DND-41 (cell line): ENCODE measurements around the gene ALPL.
"Not testable (repeated sequence)": the region's sequence is repeated elsewhere in the genome, so short reads cannot be mapped to it uniquely, and the experiment has no call there.

Experiments
- ATAC-seq: fragments of 200-7000 bp; cut with Tn5 transposase; 3 replicates; pipeline ENCODE4 v1.9.1; 2021; ENCODE audit warnings: low read depth; ENCODE audit not compliant: insufficient read depth
- DNase-seq: peaks from one replicate; pipeline ENCODE4 v3.0.0-alpha.2; 2020
- H2AFZ ChIP-seq: 2 replicates; pipeline ENCODE4 v1.6.0; 2012; ENCODE audit warnings: low read depth, low read length
- H3K27ac ChIP-seq: 2 replicates; pipeline ENCODE4 v1.5.1; 2012; ENCODE audit warnings: low read length, inconsistent platforms
- H3K27me3 ChIP-seq: fragments of 200-600 bp; sonication (generic); 2 replicates; pipeline ENCODE4 v1.6.0; 2012; ENCODE audit warnings: low read length, mild to moderate bottlenecking, inconsistent platforms; ENCODE audit not compliant: insufficient read depth, poor library complexity
- H3K36me3 ChIP-seq: 2 replicates; pipeline ENCODE4 v1.5.1; 2012; ENCODE audit warnings: low read length, inconsistent platforms; ENCODE audit not compliant: insufficient read depth
- H3K4me1 ChIP-seq: 2 replicates; pipeline ENCODE4 v1.5.1; 2012; ENCODE audit warnings: mild to moderate bottlenecking, low read length; ENCODE audit not compliant: insufficient read depth
- H3K4me2 ChIP-seq: 2 replicates; pipeline ENCODE4 v1.6.0; 2012; ENCODE audit warnings: mild to moderate bottlenecking, moderate library complexity, low read length, inconsistent platforms; ENCODE audit not compliant: insufficient read depth
- H3K4me3 ChIP-seq, 2 experiments: fragments of 200-600 bp in 1 of 2; shearing (Covaris generic) in 1 of 2; 2 replicates each; pipeline ENCODE4 v1.5.1; 2012 to 2016; ENCODE audit warnings: inconsistent platforms in 2 of 2, low read length in 2 of 2, mild to moderate bottlenecking in 2 of 2, low read depth in 1 of 2, moderate library complexity in 1 of 2
- H3K79me2 ChIP-seq: 2 replicates; pipeline ENCODE4 v1.6.0; 2012; ENCODE audit warnings: low read length, inconsistent platforms; ENCODE audit not compliant: insufficient read depth
- H3K9ac ChIP-seq: 2 replicates; pipeline ENCODE4 v1.6.0; 2012; ENCODE audit warnings: low read depth, mild to moderate bottlenecking, inconsistent platforms, low read length, moderate library complexity
- H3K9me3 ChIP-seq: 2 replicates; pipeline ENCODE4 v1.5.1; 2012; ENCODE audit warnings: low read length, moderate library complexity, mild to moderate bottlenecking, inconsistent platforms; ENCODE audit not compliant: insufficient read depth, severe bottlenecking
- H4K20me1 ChIP-seq: 2 replicates; pipeline ENCODE4 v1.6.0; 2012; ENCODE audit warnings: low read length; ENCODE audit not compliant: insufficient read depth
- EZH2 ChIP-seq: IDR thresholded peaks from 3 replicates; pipeline ENCODE4 v1.6.1; 2012; ENCODE audit warnings: borderline replicate concordance, low read depth, mild to moderate bottlenecking, moderate library complexity, low read length, inconsistent platforms; ENCODE audit not compliant: severe bottlenecking
- TF ChIP-seq, protein P1 (sequence below): IDR thresholded peaks from 2 replicates; pipeline ENCODE4 v1.5.1; 2012; ENCODE audit warnings: borderline replicate concordance, low read length, moderate library complexity, mild to moderate bottlenecking; ENCODE audit not compliant: poor library complexity, severe bottlenecking; ENCODE audit errors: extremely low read depth

ALPL gene

DNA sequence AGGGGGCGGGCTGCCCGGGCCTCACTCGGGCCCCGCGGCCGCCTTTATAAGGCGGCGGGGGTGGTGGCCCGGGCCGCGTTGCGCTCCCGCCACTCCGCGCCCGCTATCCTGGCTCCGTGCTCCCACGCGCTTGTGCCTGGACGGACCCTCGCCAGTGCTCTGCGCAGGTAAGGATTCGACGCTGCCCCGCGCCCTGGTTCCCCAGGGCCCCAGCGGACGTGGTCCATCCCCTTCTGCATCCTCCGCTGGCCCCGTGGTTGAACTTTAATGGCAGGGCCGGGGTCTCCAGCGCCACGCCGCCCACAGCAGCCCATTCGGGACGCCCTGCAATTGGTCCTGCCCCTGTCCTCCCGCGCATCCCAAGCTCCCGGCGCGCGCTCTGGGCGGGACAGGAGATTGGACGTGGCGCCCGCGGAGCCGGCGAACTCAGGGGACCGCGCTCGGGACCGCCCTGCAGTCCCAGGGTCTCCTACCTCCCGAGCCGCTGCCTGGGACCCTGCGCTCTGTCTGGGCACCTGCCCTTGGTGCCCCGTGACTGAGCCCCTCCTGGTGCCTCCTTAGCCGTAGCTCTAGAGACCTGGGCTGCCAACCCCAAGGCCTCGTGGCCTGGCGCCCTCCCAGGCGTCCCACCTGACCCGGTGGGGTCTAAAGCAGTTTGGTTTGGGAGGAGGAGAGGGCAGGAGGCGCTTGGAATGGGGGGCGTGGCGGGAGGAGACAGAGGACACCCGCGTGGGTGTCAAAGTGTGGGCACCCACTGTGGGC lies at the start of gene ALPL:
ALPL (plus strand) TSS at position 73 of the 762 bp plus-strand sequence. CDS start 44,659 bp downstream, outside the sequence.
- Histone ChIP-seq H3K4me2 (no peak within 1 kb of the TSS), H2AFZ (no peak within 1 kb of the TSS), H3K4me3 (no peak within 1 kb of the TSS), H3K27ac (no peak within 1 kb of the TSS), H3K27me3 (peaks cover 4% of the 10 kb centered on the region), H3K9ac (no peak within 1 kb of the TSS), H3K9me3 (no peaks in the 10 kb centered on the region), H3K36me3 (no peaks in the 10 kb centered on the region), H3K79me2 (no peaks in the 10 kb centered on the region), H3K4me1 (no peaks in the 10 kb centered on the region), H4K20me1 (peaks cover 6% of the 10 kb centered on the region; the same call in 1 of the 2 replicates)
- TF ChIP-seq, protein P1, sequence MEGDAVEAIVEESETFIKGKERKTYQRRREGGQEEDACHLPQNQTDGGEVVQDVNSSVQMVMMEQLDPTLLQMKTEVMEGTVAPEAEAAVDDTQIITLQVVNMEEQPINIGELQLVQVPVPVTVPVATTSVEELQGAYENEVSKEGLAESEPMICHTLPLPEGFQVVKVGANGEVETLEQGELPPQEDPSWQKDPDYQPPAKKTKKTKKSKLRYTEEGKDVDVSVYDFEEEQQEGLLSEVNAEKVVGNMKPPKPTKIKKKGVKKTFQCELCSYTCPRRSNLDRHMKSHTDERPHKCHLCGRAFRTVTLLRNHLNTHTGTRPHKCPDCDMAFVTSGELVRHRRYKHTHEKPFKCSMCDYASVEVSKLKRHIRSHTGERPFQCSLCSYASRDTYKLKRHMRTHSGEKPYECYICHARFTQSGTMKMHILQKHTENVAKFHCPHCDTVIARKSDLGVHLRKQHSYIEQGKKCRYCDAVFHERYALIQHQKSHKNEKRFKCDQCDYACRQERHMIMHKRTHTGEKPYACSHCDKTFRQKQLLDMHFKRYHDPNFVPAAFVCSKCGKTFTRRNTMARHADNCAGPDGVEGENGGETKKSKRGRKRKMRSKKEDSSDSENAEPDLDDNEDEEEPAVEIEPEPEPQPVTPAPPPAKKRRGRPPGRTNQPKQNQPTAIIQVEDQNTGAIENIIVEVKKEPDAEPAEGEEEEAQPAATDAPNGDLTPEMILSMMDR: no peak
- TF ChIP-seq EZH2: no peak
- DNase-seq (no peak), ATAC-seq (no peak)

- not testable (repeated sequence) for ATAC-seq, H3K4me1 ChIP-seq, H2AFZ ChIP-seq, H3K27me3 ChIP-seq, H4K20me1 ChIP-seq, H3K36me3 ChIP-seq, H3K79me2 ChIP-seq, H3K9me3 ChIP-seq, H3K27ac ChIP-seq, H3K4me3 ChIP-seq, H3K4me2 ChIP-seq, H3K9ac ChIP-seq, DNase-seq
These were observed 44.1 kb upstream of the ALPL start for GRCh38 chr1:21465127-21465526.

- H4K20me1 ChIP-seq, DNase-seq, H3K4me2 ChIP-seq, H3K27ac ChIP-seq, H3K27me3 ChIP-seq, H2AFZ ChIP-seq, H3K36me3 ChIP-seq, ATAC-seq, H3K4me3 ChIP-seq, H3K9ac ChIP-seq, H3K9me3 ChIP-seq, H3K4me1 ChIP-seq, H3K79me2 ChIP-seq: not testable (repeated sequence)
These were observed 41.3 kb upstream of the ALPL start for GRCh38 chr1:21467946-21468345.

GRCh38 chr1:21468599-21468998 lies 40.6 kb upstream of the ALPL start:
- H3K4me2 ChIP-seq: no peak overlapping the region
- ATAC-seq (no peak), DNase-seq (no peak)
- no peak overlapping the region for H2AFZ ChIP-seq
- no peaks in the 10 kb centered on the region for H3K79me2 ChIP-seq
- no peaks in the 10 kb centered on the region for H4K20me1 ChIP-seq
- TF ChIP-seq EZH2: no peak
- TF ChIP-seq, protein P1: peak; percentile 39
- no peaks in the 10 kb centered on the region for H3K36me3 ChIP-seq
- H3K4me3 ChIP-seq: no peak overlapping the region
- no peak overlapping the region for H3K9ac ChIP-seq
- H3K9me3 ChIP-seq: no peaks in the 10 kb centered on the region
- H3K27me3 ChIP-seq: no peaks in the 10 kb centered on the region
- H3K27ac ChIP-seq: no peak overlapping the region
- H3K4me1 ChIP-seq: no peaks in the 10 kb centered on the region
